IPS-18a (cell line): Measurements from ENCODE around the gene ZC3H12C.

ENCODE experiments used
- H3K27ac ChIP-seq: one replicate; pipeline ENCODE4 v1.5.1; 2013; ENCODE audit warnings: low read length
- H3K27me3 ChIP-seq: one replicate; pipeline ENCODE4 v1.6.1; 2013; ENCODE audit warnings: mild to moderate bottlenecking, low read length; ENCODE audit not compliant: control insufficient read depth, insufficient read depth
- H3K36me3 ChIP-seq: one replicate; pipeline ENCODE4 v1.6.1; 2013; ENCODE audit warnings: low read depth, low read length; ENCODE audit not compliant: control insufficient read depth
- H3K4me1 ChIP-seq: one replicate; pipeline ENCODE4 v1.6.1; 2013; ENCODE audit warnings: low read depth, low read length; ENCODE audit not compliant: control insufficient read depth
- H3K4me3 ChIP-seq: one replicate; pipeline ENCODE4 v1.5.1; 2013; ENCODE audit warnings: low read length
- H3K9ac ChIP-seq: one replicate; pipeline ENCODE4 v1.6.1; 2013; ENCODE audit warnings: mild to moderate bottlenecking, low read length, moderate library complexity
- H3K9me3 ChIP-seq: one replicate; pipeline ENCODE4 v1.6.1; 2013; ENCODE audit warnings: low read depth, low read length; ENCODE audit not compliant: control insufficient read depth

Gene ZC3H12C

GRCh38 chr11:110131386-110132123 lies 38.4 kb downstream of the ZC3H12C start:
- H3K4me1 ChIP-seq = peaks cover 50% of the 10 kb centered on the region
- H3K4me3 ChIP-seq = peak overlapping the region; percentile 42

GRCh38 chr11:110133160-110133559 lies 40.0 kb downstream of the ZC3H12C start:
- H3K4me3 ChIP-seq = no peak overlapping the region
- H3K36me3 ChIP-seq = no peaks in the 10 kb centered on the region
- no peaks in the 10 kb centered on the region for H3K27me3 ChIP-seq
- peaks cover 45% of the 10 kb centered on the region for H3K4me1 ChIP-seq
- no peaks in the 10 kb centered on the region for H3K9me3 ChIP-seq
- no peak overlapping the region for H3K27ac ChIP-seq
- no peak overlapping the region for H3K9ac ChIP-seq

More at GRCh38 chr11:110131386-110132123, 38.4 kb downstream of the ZC3H12C start:
- Histone ChIP-seq H3K27me3 (no peaks in the 10 kb centered on the region), H3K9me3 (no peaks in the 10 kb centered on the region), H3K36me3 (no peaks in the 10 kb centered on the region), H3K9ac (no peak overlapping the region), H3K27ac (no peak overlapping the region)

- Histone ChIP-seq H3K9ac (no peak overlapping the region), H3K36me3 (no peaks in the 10 kb centered on the region), H3K4me1 (peaks cover 36% of the 10 kb centered on the region), H3K27ac (no peak overlapping the region), H3K27me3 (no peaks in the 10 kb centered on the region), H3K9me3 (no peaks in the 10 kb centered on the region), H3K4me3 (no peak overlapping the region)
Observed at GRCh38 chr11:110134110-110134509, 40.9 kb downstream of the ZC3H12C start.

GRCh38 chr11:110141812-110142211 lies 48.6 kb downstream of the ZC3H12C start:
- no peaks in the 10 kb centered on the region for H3K36me3 ChIP-seq
- H3K27ac ChIP-seq = no peak overlapping the region
- H3K4me3 ChIP-seq = no peak overlapping the region
- no peaks in the 10 kb centered on the region for H3K9me3 ChIP-seq
- H3K9ac ChIP-seq = no peak overlapping the region
- no peaks in the 10 kb centered on the region for H3K27me3 ChIP-seq
- H3K4me1 ChIP-seq = no peaks in the 10 kb centered on the region

- Histone ChIP-seq H3K4me1 (no peaks in the 10 kb centered on the region), H3K27me3 (no peaks in the 10 kb centered on the region), H3K27ac (no peak overlapping the region), H3K36me3 (no peaks in the 10 kb centered on the region), H3K4me3 (no peak overlapping the region), H3K9ac (no peak overlapping the region), H3K9me3 (no peaks in the 10 kb centered on the region)
Observed at GRCh38 chr11:110147962-110148709, 54.9 kb downstream of the ZC3H12C start.

GRCh38 chr11:110148775-110149744 lies 55.9 kb downstream of the ZC3H12C start:
- H3K4me1 ChIP-seq = no peaks in the 10 kb centered on the region
- H3K27ac ChIP-seq = no peak overlapping the region
- H3K9ac ChIP-seq = no peak overlapping the region
- H3K27me3 ChIP-seq = no peaks in the 10 kb centered on the region
- no peaks in the 10 kb centered on the region for H3K36me3 ChIP-seq
- H3K4me3 ChIP-seq = no peak overlapping the region
- no peaks in the 10 kb centered on the region for H3K9me3 ChIP-seq

- Histone ChIP-seq H3K27ac (no peak overlapping the region), H3K4me1 (no peaks in the 10 kb centered on the region)
Observed at GRCh38 chr11:110152199-110152598, 59.0 kb downstream of the ZC3H12C start.

GRCh38 chr11:110153474-110153873 lies 60.3 kb downstream of the ZC3H12C start:
- no peak overlapping the region for H3K9ac ChIP-seq
- H3K4me3 ChIP-seq = no peak overlapping the region
- H3K4me1 ChIP-seq = no peaks in the 10 kb centered on the region
- H3K36me3 ChIP-seq = no peaks in the 10 kb centered on the region
- H3K9me3 ChIP-seq = no peaks in the 10 kb centered on the region
- no peaks in the 10 kb centered on the region for H3K27me3 ChIP-seq
- H3K27ac ChIP-seq = no peak overlapping the region

More at GRCh38 chr11:110152199-110152598, 59.0 kb downstream of the ZC3H12C start:
- Histone ChIP-seq H3K36me3 (no peaks in the 10 kb centered on the region), H3K4me3 (no peak overlapping the region), H3K9me3 (no peaks in the 10 kb centered on the region), H3K9ac (no peak overlapping the region), H3K27me3 (no peaks in the 10 kb centered on the region)

GRCh38 chr11:110156503-110156902 lies 63.3 kb downstream of the ZC3H12C start:
- Histone ChIP-seq H3K36me3 (peaks cover 10% of the 10 kb centered on the region), H3K27me3 (no peaks in the 10 kb centered on the region), H3K27ac (no peak overlapping the region), H3K4me1 (no peaks in the 10 kb centered on the region), H3K9ac (no peak overlapping the region), H3K9me3 (no peaks in the 10 kb centered on the region), H3K4me3 (no peak overlapping the region)

- Histone ChIP-seq H3K9ac (no peak overlapping the region), H3K9me3 (no peaks in the 10 kb centered on the region), H3K36me3 (peaks cover 14% of the 10 kb centered on the region), H3K4me1 (no peaks in the 10 kb centered on the region), H3K4me3 (no peak overlapping the region), H3K27ac (no peak overlapping the region), H3K27me3 (no peaks in the 10 kb centered on the region)
Observed at GRCh38 chr11:110158317-110159200, 65.4 kb downstream of the ZC3H12C start.
